AG10803 (cell line): ENCODE measurements around the gene TERT.

Experiments used
- DNase-seq: peaks from one replicate; pipeline ENCODE4 v3.0.0; 2010; ENCODE audit warnings: low read depth
- H3K4me3 ChIP-seq: 2 replicates; pipeline ENCODE4 v1.5.1; 2011; ENCODE audit warnings: mild to moderate bottlenecking, low read length, control low read depth
- CTCF ChIP-seq: conservative IDR thresholded peaks from 2 replicates; pipeline ENCODE4 v1.5.1; 2011; ENCODE audit warnings: mild to moderate bottlenecking, low read length, control low read depth, inconsistent platforms

TERT gene

GRCh38 chr5:1262381-1262780 is 32.5 kb downstream of the TERT start:
- DNase-seq, result peak; percentile 4
- TF ChIP-seq CTCF, result no peak

GRCh38 chr5:1261643-1262042 is 33.2 kb downstream of the TERT start:
- DNase-seq, result no peak
- TF ChIP-seq CTCF, result no peak
- H3K4me3 ChIP-seq, result no peak overlapping the region

More at GRCh38 chr5:1262381-1262780, 32.5 kb downstream of the TERT start:
- H3K4me3 ChIP-seq, result no peak overlapping the region

- TF ChIP-seq CTCF, result no peak
- DNase-seq, result no peak
Observed at GRCh38 chr5:1259806-1260480, 34.9 kb downstream of the TERT start.

GRCh38 chr5:1257841-1258240 is 37.0 kb downstream of the TERT start:
- TF ChIP-seq CTCF, result no peak
- DNase-seq, result no peak
- no peak overlapping the region for H3K4me3 ChIP-seq

More at GRCh38 chr5:1259806-1260480, 34.9 kb downstream of the TERT start:
- no peak overlapping the region for H3K4me3 ChIP-seq

GRCh38 chr5:1257363-1257762 is 37.5 kb downstream of the TERT start:
- TF ChIP-seq CTCF, result no peak
- H3K4me3 ChIP-seq, result no peak overlapping the region
- DNase-seq, result no peak

- DNase-seq, result no peak
- no peak for TF ChIP-seq CTCF
- H3K4me3 ChIP-seq, result no peak overlapping the region
Observed at GRCh38 chr5:1256776-1257175, 38.1 kb downstream of the TERT start.

GRCh38 chr5:1255081-1255561 is 39.7 kb downstream of the TERT start:
- DNase-seq, result no peak
- no peak overlapping the region for H3K4me3 ChIP-seq
- TF ChIP-seq CTCF, result no peak
